Esophagus (tissue), 2 donors: ENCODE measurements around the gene RGS21. TPM values are rescaled to one million over a fixed set of nuclear protein-coding genes. Genes with fewer than 3 reads are reported as not detected.

Experiments used
- H3K27ac ChIP-seq, 2 donors: one replicate each; pipeline ENCODE4 v1.5.1; 2013; ENCODE audit warnings: low read depth in 2 of 2, mild to moderate bottlenecking in 2 of 2, inconsistent platforms in 1 of 2, low read length in 1 of 2, moderate library complexity in 1 of 2
- H3K27me3 ChIP-seq, 2 donors: one replicate each; pipeline ENCODE4 v1.6.1; 2013; ENCODE audit warnings: low read length in 2 of 2, control low read depth in 1 of 2, mild to moderate bottlenecking in 1 of 2; ENCODE audit not compliant: insufficient read depth in 2 of 2, control insufficient read depth in 1 of 2
- H3K36me3 ChIP-seq, 2 donors: one replicate each; pipeline ENCODE4 v1.6.1; 2013; ENCODE audit warnings: low read length in 1 of 2; ENCODE audit not compliant: control insufficient read depth in 2 of 2, insufficient read depth in 2 of 2
- H3K4me1 ChIP-seq, 2 donors: one replicate each; pipeline ENCODE4 v1.6.1; 2013; ENCODE audit warnings: low read length in 1 of 2; ENCODE audit not compliant: control insufficient read depth in 2 of 2, insufficient read depth in 2 of 2
- H3K4me3 ChIP-seq, 2 donors: one replicate each; pipeline ENCODE4 v1.5.1; 2013; ENCODE audit warnings: low read length in 2 of 2, mild to moderate bottlenecking in 2 of 2, low read depth in 1 of 2, moderate library complexity in 1 of 2
- H3K9me3 ChIP-seq, 2 donors: one replicate each; pipeline ENCODE4 v1.6.1; 2013; ENCODE audit warnings: mild to moderate bottlenecking in 2 of 2, low read depth in 1 of 2, low read length in 1 of 2, moderate library complexity in 1 of 2; ENCODE audit not compliant: control insufficient read depth in 2 of 2, insufficient read depth in 1 of 2
- WGBS, 2 donors: extraction: QIAGEN DNeasy Blood & Tissue Kit; methylation state at CpG; one replicate each; pipeline ENCODE4 v1.1.7; 2013; 5-methylcytosine and 5-hydroxymethylcytosine counted together
- polyA plus RNA-seq, 2 donors: library from polyadenylated mRNA; stranded (reverse); fragments of 200-250 nt; gene quantifications; one replicate each; pipeline ENCODE4 v1.2.3, GENCODE V29; 2013
- donor health status: healthy with polysubstance abuse.
- donor health status: Bipolar disorder and iron deficiency.

The RGS21 gene
- polyA plus RNA-seq, 2 donors = not detected

- Histone ChIP-seq H3K4me3 (no peak overlapping the region), H3K27ac (no peak overlapping the region), H3K36me3 (no peaks in the 10 kb centered on the region), H3K27me3 (no peaks in the 10 kb centered on the region), H3K4me1 (no peaks in the 10 kb centered on the region), H3K9me3 (no peaks in the 10 kb centered on the region)
- 41 to 51% methylated on average over 4 of the region's 4 CpGs for WGBS, 2 donors
Observed at GRCh38 chr1:192399161-192399560, 82.4 kb downstream of the RGS21 start.

- Histone ChIP-seq H3K27me3 (no peaks in the 10 kb centered on the region), H3K36me3 (no peaks in the 10 kb centered on the region), H3K27ac (no peak overlapping the region), H3K9me3 (no peaks in the 10 kb centered on the region), H3K4me3 (no peak overlapping the region), H3K4me1 (no peaks in the 10 kb centered on the region)
- 32 to 36% methylated on average over 1 of the region's 1 CpG for WGBS, 2 donors
Observed at GRCh38 chr1:192401825-192402224, 85.0 kb downstream of the RGS21 start.

DNA sequence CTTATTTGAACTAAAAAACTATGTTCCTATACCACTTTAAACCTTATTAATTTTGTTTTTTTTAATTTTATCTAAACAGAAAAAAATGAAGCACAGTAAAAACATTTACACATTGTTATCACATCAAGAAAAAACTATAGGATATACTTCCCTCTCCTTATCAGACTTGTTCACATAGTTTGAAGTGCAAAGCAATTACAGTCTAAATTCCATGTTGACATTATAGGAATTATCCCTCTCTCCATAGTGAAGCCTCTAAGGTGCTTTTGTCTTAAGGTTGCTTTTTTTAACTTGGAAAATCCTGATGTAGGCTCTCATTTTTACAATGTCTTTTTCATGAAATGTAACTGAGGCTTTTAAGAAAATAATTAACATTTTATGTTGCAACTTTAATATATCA, 85.8 kb downstream of the RGS21 start:
- no peaks in the 10 kb centered on the region for H3K4me1 ChIP-seq
- no peak overlapping the region for H3K4me3 ChIP-seq
- no peak overlapping the region for H3K27ac ChIP-seq
- no peaks in the 10 kb centered on the region for H3K36me3 ChIP-seq
- no peaks in the 10 kb centered on the region for H3K9me3 ChIP-seq
- no peaks in the 10 kb centered on the region for H3K27me3 ChIP-seq

DNA sequence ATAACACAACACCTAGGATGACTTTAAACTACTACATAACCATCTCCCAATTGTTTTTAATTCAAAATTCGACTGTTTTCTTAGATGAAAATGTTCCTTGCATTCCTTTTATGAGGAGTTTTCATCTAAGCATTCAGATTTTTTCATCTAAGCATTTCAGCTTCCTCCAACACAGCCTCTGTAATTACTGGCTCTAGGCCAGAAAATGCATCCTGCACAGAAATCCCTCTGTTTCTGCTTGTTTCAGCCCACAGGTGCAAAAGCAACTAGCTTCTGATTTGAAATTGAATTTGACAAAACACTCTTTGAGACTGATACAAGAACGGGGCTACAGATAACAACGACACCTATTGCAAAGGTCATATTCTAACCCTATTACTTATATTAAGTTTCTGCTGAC, 90.4 kb downstream of the RGS21 start:
- no peaks in the 10 kb centered on the region for H3K4me1 ChIP-seq
- no peak overlapping the region for H3K27ac ChIP-seq
- H3K4me3 ChIP-seq = no peak overlapping the region
- 39 to 48% methylated on average over 3 of the region's 3 CpGs for WGBS, 2 donors
- H3K27me3 ChIP-seq = no peaks in the 10 kb centered on the region
- H3K9me3 ChIP-seq = no peaks in the 10 kb centered on the region
- H3K36me3 ChIP-seq = no peaks in the 10 kb centered on the region

Other genes with a start within 250 kb of the RGS21 start
- under 1 TPM; 0.29 to 0.41 TPM for gene RGS18, start 158.5 kb upstream of the RGS21 start, polyA plus RNA-seq